OCI-LY3 (cell line): ENCODE results near the gene CDH4.

Experiments
- CTCF ChIP-seq: fragments of 200-600, 300-600 bp; sonication (generic); IDR thresholded peaks from 2 replicates; pipeline ENCODE4 v1.5.1; 2014; ENCODE audit warnings: antibody characterized with exemption, low read length, low read depth
- EZH2phosphoT487 ChIP-seq: fragments of 200-600 bp; shearing (Covaris generic); IDR thresholded peaks from 2 replicates; pipeline ENCODE4 v1.6.1; 2018; ENCODE audit warnings: antibody characterized with exemption, mixed run types, low read depth

- no peak for TF ChIP-seq CTCF
- no peak for TF ChIP-seq EZH2phosphoT487
Observed at GRCh38 chr20:61300709-61301108, 48.6 kb downstream of the CDH4 start.
